Activated CD4-positive, alpha-beta memory T cell treated with anti-CD3 and anti-CD28 coated beads for 36 hours (primary cell): ENCODE data around the gene MAP3K13. TPM values are rescaled to one million over a fixed set of nuclear protein-coding genes. Genes with fewer than 3 reads are reported as not detected.
A peak's percentile ranks its signal among the peaks of the same experiment; 100 is the strongest.
"Not testable (repeated sequence)": the region's sequence is repeated elsewhere in the genome, so short reads cannot be mapped to it uniquely, and the experiment has no call there.

Source experiments
- CTCF ChIA-PET: fragments of 350-600 bp; sonication (Branson Sonifier 250); formaldehyde crosslinking; loops from one replicate; lab custom pipeline; 2021; ENCODE audit warnings: antibody characterized with exemption, inconsistent platforms; lab: Charles Lee
- POLR2A ChIA-PET: fragments of 350-600 bp; sonication (Branson Sonifier 250); formaldehyde crosslinking; loops from one replicate; lab custom pipeline; 2021; ENCODE audit warnings: antibody characterized with exemption; lab: Charles Lee
- DNase-seq: peaks from one replicate; pipeline ENCODE4 v3.0.0-alpha.2; 2020
- H3K27ac Mint-ChIP-seq: one replicate; pipeline ENCODE4 v1.8.0; 2021; ENCODE audit warnings: mixed read lengths
- H3K27me3 Mint-ChIP-seq: one replicate; pipeline ENCODE4 v1.8.0; 2021; ENCODE audit warnings: mixed read lengths
- H3K36me3 Mint-ChIP-seq: one replicate; pipeline ENCODE4 v1.8.0; 2021; ENCODE audit warnings: mixed read lengths
- H3K4me1 Mint-ChIP-seq: one replicate; pipeline ENCODE4 v1.8.0; 2021; ENCODE audit warnings: low read depth, mixed read lengths
- H3K4me3 Mint-ChIP-seq: one replicate; pipeline ENCODE4 v1.8.0; 2021; ENCODE audit warnings: mild to moderate bottlenecking, mixed read lengths
- H3K9me3 Mint-ChIP-seq: one replicate; pipeline ENCODE4 v1.8.0; 2021; ENCODE audit warnings: mixed read lengths
- intact Hi-C: fragments of 100-400 bp; cut with micrococcal nuclease; formaldehyde crosslinking; loops from one replicate; pipeline ENCODE4 v1.15.1; 2023
- total RNA-seq, 2 experiments: library from RNA; stranded (reverse); gene quantifications; one replicate each; pipeline ENCODE4 v1.2.3, GENCODE V29; 2021

The MAP3K13 gene
- total RNA-seq, 2 experiments from 2014 or later, result 10.6 to 12.4 TPM

DNA sequence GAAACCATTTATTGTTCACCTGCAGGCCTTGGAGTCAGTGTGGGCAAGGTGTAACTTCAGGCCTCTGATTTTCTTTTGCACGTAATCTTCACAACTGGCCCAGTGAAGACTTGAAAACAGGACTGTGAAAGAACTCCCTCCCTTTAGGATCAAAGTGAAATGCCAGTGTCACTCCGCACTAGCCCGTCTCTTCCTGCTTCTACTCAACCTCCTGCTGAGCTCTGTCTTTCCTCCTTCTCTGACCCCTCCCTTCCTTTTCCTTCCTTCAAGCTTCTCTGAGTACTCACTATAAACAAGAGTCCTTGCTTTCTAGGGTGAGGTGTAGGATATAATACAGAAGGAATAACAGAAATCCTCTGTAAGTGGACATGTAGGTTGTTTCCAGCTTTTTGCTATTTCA, 107.4 kb downstream of the MAP3K13 start:
- no peak for DNase-seq
- Mint-ChIP-seq H3K4me1 (no peaks in the 10 kb centered on the region), H3K27ac (no peak overlapping the region), H3K27me3 (no peaks in the 10 kb centered on the region), H3K9me3 (no peaks in the 10 kb centered on the region), H3K36me3 (peaks cover 12% of the 10 kb centered on the region), H3K4me3 (no peak overlapping the region)
- POLR2A ChIA-PET, result no interaction called here
- CTCF ChIA-PET, result no interaction called here
- intact Hi-C loops, result no loop called here

DNA sequence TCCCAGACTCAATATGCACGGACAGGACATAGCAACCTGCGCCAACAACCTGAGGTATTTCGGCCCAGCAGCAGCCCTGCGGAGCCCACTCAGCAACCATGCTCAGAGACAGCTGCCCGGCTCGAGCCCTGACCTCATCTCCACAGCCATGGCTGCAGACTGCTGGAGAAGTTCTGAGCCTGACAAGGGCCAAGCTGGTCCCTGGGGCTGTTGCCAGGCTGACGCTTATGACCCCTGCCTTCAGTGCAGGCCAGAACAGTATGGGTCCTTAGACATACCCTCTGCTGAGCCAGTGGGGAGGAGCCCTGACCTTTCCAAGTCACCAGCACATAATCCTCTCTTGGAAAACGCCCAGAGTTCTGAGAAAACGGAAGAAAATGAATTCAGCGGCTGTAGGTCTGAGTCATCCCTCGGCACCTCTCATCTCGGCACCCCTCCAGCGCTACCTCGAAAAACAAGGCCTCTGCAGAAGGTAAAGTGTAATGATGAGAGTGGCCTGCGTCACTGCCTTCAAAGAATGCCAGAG, 110.4 kb downstream of the MAP3K13 start:
- ChIA-PET CTCF (no interaction called here), POLR2A (no interaction called here)
- Mint-ChIP-seq H3K9me3 (no peaks in the 10 kb centered on the region), H3K27me3 (no peaks in the 10 kb centered on the region), H3K4me1 (no peaks in the 10 kb centered on the region), H3K27ac (no peak overlapping the region), H3K36me3 (peaks cover 19% of the 10 kb centered on the region), H3K4me3 (no peak overlapping the region)
- intact Hi-C loops, result no loop called here
- DNase-seq, result no peak

DNA sequence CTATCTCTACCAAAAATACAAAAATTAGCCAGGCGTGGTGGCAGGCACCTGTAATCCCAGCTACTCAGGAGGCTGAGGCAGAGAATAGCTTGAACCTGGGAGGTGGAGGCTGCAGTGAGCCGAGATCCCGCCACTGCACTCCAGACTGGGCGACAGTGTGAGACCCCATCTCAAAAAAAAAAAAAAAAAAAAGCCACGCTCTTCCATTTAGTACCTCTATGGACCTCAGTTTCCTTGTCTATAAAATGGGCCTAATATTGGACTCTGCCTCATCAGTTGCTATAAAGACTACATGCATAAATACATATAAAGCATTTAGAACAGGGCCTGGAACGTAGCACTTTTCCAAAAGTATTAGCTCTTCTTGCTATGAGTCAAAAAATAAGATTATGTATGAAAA, 112.0 kb downstream of the MAP3K13 start:
- H3K36me3 Mint-ChIP-seq, result peaks cover 19% of the 10 kb centered on the region
- DNase-seq, H3K27ac Mint-ChIP-seq, intact Hi-C loops, H3K9me3 Mint-ChIP-seq, H3K4me1 Mint-ChIP-seq, POLR2A ChIA-PET, H3K4me3 Mint-ChIP-seq, CTCF ChIA-PET, H3K27me3 Mint-ChIP-seq: not testable (repeated sequence)

DNA sequence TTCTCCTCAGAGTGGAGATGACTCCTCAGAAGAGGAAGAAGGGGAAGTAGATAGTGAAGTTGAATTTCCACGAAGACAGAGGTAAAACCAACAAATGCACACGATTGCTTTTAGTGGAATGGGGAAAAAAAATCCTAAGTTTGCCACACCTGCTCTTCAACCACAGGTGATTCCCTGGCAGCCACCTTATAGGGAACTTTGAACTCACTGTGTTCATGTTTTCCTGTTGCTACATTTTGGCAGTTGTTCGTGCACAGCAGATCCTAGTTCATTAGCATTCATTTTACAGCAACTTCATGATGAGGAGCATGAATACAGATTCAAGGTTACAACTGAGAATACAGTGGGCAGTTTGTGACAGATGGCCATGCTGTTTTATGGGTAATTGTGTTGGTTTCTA, 114.4 kb downstream of the MAP3K13 start:
- H3K27ac Mint-ChIP-seq, result no peak overlapping the region
- no peak overlapping the region for H3K4me3 Mint-ChIP-seq
- ChIA-PET CTCF (no interaction called here), POLR2A (no interaction called here)
- intact Hi-C loops, result no loop called here
- no peak for DNase-seq
- peaks cover 34% of the 10 kb centered on the region for H3K36me3 Mint-ChIP-seq
- no peaks in the 10 kb centered on the region for H3K27me3 Mint-ChIP-seq
- H3K4me1 Mint-ChIP-seq, result no peaks in the 10 kb centered on the region
- peaks cover 6% of the 10 kb centered on the region for H3K9me3 Mint-ChIP-seq

DNA sequence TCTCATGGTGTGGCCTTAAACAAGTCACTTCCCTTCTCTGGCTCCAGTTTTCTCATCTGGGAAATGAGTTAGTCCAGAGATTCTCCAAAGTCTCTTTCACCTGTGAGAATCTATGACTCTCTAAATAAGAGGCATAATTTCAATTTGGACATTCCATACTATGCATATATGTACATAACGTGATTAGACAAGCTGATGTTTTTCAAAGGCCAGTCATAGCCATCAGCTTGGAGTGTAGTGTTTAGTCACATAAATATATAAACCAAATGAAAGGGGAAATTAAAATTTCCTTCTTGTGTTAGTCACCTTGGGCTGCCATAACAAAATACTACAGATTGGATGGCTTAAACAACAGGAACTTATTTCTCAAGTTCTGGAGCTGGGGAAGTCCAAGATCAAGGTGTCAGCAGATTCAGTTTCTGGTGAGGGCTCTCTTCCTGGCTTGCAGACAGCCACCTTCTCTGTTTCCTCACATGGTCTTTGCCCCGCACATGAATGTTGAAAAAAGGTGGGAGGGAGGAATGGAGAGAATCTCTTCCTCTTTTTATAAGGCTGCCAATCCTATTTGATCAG, 116.5 kb downstream of the MAP3K13 start:
- Mint-ChIP-seq H3K9me3 (peaks cover 6% of the 10 kb centered on the region), H3K4me3 (no peak overlapping the region), H3K4me1 (peaks cover 6% of the 10 kb centered on the region), H3K27ac (no peak overlapping the region), H3K27me3 (no peaks in the 10 kb centered on the region), H3K36me3 (peaks cover 32% of the 10 kb centered on the region)
- CTCF ChIA-PET, result no interaction called here
- no peak for DNase-seq
- intact Hi-C loops, result no loop called here
- POLR2A ChIA-PET, result no interaction called here

DNA sequence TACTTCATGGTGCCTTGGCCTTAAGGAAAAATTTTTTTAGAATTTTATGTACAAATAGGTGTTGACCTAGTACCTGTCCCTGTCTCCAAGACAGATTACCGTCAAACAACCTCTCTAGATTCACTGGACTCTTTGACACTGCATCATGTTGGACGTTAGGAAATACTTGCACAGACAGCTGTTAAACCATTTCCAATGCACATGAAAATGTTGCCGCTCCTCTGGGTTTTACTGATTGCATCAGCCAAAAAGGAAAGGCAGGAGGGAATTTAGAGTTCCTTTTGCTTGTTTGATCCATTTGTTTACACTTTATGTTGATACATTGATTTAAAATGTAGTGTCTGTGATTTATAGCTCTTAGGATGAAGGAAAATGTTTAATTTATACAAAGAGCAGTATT, 121.4 kb downstream of the MAP3K13 start:
- intact Hi-C loops, result no loop called here
- Mint-ChIP-seq H3K27me3 (no peaks in the 10 kb centered on the region), H3K4me1 (peaks cover 6% of the 10 kb centered on the region), H3K4me3 (no peak overlapping the region), H3K27ac (no peak overlapping the region), H3K36me3 (peaks cover 44% of the 10 kb centered on the region), H3K9me3 (peaks cover 6% of the 10 kb centered on the region)
- DNase-seq, result no peak
- ChIA-PET POLR2A (no interaction called here), CTCF (interaction anchor here (1.6 kb wide), 1 partner anchor 75 kb away, joined by 6 read pairs; no protein-coding TSS in a partner anchor)

DNA sequence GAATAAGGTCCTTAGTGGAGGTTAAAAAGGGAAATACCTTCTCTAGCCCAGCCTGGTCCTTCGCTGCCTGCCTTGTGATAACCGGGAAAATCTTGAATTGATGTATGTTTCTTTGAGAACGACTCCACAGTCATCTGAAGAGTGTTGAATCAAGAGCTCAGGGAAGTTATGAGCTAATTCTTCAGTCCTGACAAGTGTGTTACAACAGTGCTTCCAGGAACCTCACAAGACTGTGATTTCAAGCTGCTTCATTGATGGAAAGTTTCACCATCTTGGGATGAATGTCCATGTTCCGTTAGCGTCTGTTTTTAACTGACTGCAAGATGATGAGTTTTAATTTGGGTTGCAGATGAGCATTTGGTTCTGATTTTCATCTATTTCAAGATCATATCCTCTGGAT, 123.5 kb downstream of the MAP3K13 start:
- POLR2A ChIA-PET, result no interaction called here
- no peaks in the 10 kb centered on the region for H3K27me3 Mint-ChIP-seq
- peaks cover 6% of the 10 kb centered on the region for H3K4me1 Mint-ChIP-seq
- DNase-seq, result no peak
- CTCF ChIA-PET, result interaction anchor here (0.6 to 1.3 kb wide), 2 partner anchors 73 to 174 kb away, joined by 3 read pairs; no protein-coding TSS in a partner anchor
- H3K4me3 Mint-ChIP-seq, result no peak overlapping the region
- no peaks in the 10 kb centered on the region for H3K9me3 Mint-ChIP-seq
- no peak overlapping the region for H3K27ac Mint-ChIP-seq
- intact Hi-C loops, result no loop called here
- peaks cover 48% of the 10 kb centered on the region for H3K36me3 Mint-ChIP-seq

DNA sequence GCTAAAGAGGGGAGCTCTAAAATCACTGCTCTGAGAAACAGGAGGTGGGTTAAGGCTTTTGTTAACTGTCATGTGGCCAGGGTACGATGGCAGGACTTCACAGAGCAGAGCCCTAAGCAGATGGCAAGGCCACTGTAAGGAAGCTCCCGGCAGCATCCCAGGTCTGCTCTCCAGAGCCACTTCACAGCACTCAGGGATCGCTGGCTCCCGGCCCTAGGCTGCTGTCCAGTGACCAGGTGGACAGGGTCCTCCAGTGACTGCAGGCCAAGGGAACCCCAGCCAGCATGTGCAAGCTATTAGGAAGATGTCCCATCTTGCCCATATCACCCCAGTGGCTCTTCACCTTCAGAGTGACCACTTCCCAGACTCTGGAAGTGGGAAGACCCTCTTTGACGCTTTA, 125.5 kb downstream of the MAP3K13 start:
- POLR2A ChIA-PET, result interaction anchor here (0.5 kb wide), 1 partner anchor 174 kb away, joined by 6 read pairs; no protein-coding TSS in a partner anchor
- Mint-ChIP-seq H3K9me3 (no peaks in the 10 kb centered on the region), H3K36me3 (peaks cover 38% of the 10 kb centered on the region), H3K4me3 (no peak overlapping the region), H3K27me3 (no peaks in the 10 kb centered on the region), H3K4me1 (peaks cover under 1% of the 10 kb centered on the region), H3K27ac (no peak overlapping the region)
- CTCF ChIA-PET, result interaction anchor here (1.4 kb wide), 1 partner anchor 71 kb away, joined by 3 read pairs; no protein-coding TSS in a partner anchor
- intact Hi-C loops, result no loop called here
- no peak for DNase-seq

DNA sequence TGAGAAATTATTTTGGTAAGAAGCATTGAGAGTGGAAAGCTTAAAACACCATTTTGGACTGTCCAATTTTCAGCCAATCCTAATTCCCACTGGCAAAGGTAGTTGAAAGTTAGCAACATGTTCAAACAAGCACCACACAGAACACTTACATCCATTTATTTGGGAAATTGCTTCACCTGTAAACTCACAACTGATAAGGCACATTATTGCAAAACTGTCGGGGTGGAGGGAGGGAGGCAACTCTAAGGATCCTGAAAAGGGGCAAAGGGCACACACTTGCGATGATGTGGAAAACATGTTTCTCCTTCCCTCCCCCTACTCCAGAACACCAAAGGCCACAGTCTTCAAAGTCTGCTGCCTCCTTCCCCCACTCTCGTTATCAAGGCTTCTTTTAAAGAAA, 126.5 kb downstream of the MAP3K13 start:
- POLR2A ChIA-PET, result no interaction called here
- DNase-seq, result no peak

DNA sequence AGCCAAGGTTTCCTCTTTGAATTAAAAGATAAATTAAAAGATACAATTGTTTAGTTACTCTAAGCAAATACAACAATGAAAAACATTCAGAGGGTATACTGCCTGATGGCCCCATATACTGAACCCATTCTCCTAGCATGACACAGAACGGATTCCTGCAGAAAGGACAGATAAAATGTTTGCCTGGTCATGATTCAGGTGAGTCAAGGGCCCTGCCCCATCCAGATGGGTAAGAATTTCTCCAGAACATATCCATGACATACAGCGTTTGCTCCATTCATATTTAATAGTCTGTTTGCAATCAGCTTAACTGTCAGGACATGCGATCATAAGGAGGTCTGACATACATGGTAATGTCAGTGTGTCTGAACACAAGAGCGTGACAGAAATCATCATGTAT, 127.3 kb downstream of the MAP3K13 start:
- DNase-seq, result no peak
- Mint-ChIP-seq H3K4me3 (no peak overlapping the region), H3K27ac (no peak overlapping the region), H3K9me3 (no peaks in the 10 kb centered on the region), H3K4me1 (no peaks in the 10 kb centered on the region), H3K36me3 (peaks cover 46% of the 10 kb centered on the region), H3K27me3 (no peaks in the 10 kb centered on the region)
- ChIA-PET CTCF (no interaction called here), POLR2A (no interaction called here)
- intact Hi-C loops, result no loop called here

More for the DNA sequence above, 126.5 kb downstream of the MAP3K13 start:
- intact Hi-C loops, result no loop called here
- H3K36me3 Mint-ChIP-seq, result peaks cover 42% of the 10 kb centered on the region
- H3K4me3 Mint-ChIP-seq, result no peak overlapping the region
- no peak overlapping the region for H3K27ac Mint-ChIP-seq
- H3K4me1 Mint-ChIP-seq, result no peaks in the 10 kb centered on the region
- H3K9me3 Mint-ChIP-seq, result no peaks in the 10 kb centered on the region
- H3K27me3 Mint-ChIP-seq, result no peaks in the 10 kb centered on the region
- CTCF ChIA-PET, result no interaction called here

DNA sequence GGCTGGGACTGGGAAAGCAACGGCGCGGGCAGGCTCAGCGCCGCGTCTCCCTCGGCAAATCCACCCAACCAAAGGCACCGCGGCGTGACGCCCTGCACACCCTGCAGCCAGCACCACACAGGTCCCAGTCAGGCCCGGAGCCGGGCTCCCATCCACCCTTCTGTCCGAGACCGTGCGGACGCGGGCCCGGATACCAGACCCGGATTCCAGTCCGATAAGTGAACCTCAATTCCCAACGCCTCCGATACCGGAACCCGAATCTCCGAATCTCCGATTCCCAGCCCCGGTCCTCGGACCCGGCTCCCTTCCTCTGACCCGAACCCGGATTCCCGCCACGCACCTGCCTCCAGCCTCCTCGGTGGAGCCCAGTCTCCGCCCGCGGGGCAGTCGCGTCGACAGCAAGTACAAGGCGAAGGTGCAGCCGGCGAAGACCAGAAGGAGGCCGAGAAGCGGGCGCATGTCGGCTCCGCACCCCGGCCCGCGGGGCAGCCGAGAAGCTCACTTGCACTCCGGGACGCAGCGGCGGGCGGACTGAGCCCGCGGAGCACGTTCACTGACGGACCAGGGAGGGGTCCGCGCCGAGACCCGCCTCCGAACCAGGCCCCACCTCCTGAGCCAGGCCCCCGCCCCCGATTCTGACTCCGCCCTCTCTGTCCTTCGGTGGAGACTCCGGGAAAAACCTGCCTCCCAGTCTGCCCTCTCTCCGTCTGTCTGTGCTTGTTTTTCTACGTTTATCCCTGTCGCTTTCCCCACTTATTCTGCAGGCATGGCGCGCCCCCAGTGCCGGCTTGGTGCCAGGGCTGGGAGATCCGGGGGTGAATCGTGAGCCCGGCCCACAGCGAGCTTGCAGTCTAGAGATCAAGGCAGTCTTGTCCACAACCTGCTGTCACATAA, 135.8 kb downstream of the MAP3K13 start, which contains the start of gene TMEM41A:
TSS of gene TMEM41A (minus strand) at position 533 of the 894 bp plus-strand sequence. CDS start at position 459, 74 bp downstream.
- Mint-ChIP-seq H3K27ac (peak within 1 kb of the TSS; percentile 78), H3K36me3 (peaks cover 17% of the 10 kb centered on the region), H3K4me1 (peaks cover 16% of the 10 kb centered on the region), H3K4me3 (peak within 1 kb of the TSS; percentile 94), H3K27me3 (peaks cover 2% of the 10 kb centered on the region), H3K9me3 (no peaks in the 10 kb centered on the region)
- POLR2A ChIA-PET, result interaction anchor here (1.0 to 1.5 kb wide), 3 partner anchors 37 to 88 kb away, joined by 3 to 10 read pairs (median 7); partner anchors contain the start of gene SENP2
- DNase-seq, result peak; percentile 94
- intact Hi-C loops, result loop anchor here (1.0 to 2.0 kb wide), 3 partner anchors 50 to 88 kb away; partner anchors contain the start of gene SENP2
- CTCF ChIA-PET, result interaction anchor here (0.8 to 1.3 kb wide), 5 partner anchors 9 to 76 kb away, joined by 3 to 5 read pairs (median 4); no protein-coding TSS in a partner anchor

DNA sequence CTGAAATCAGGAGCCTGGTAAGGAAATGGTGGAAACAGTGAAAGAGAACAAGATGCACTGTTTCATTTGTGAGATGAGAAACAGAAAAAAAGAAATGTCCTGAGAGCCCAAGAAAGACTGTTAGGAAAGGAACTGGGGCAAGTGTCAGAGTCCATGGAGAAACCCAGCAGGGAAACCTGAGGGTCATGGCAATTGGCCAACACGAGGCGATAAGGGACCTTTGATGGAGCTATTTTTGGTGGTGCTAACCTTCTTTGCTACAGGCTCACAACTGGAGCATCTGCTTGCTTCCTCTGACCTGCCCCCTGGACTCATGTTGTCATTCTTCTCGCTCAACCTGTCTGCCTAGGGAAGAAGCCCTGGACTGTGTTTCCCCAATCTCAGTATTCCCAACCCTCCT, 140.1 kb downstream of the MAP3K13 start:
- intact Hi-C loops, result no loop called here
- Mint-ChIP-seq H3K9me3 (no peaks in the 10 kb centered on the region), H3K27me3 (peaks cover 5% of the 10 kb centered on the region), H3K4me3 (no peak overlapping the region), H3K36me3 (no peaks in the 10 kb centered on the region), H3K27ac (no peak overlapping the region), H3K4me1 (peaks cover 5% of the 10 kb centered on the region)
- ChIA-PET CTCF (no interaction called here), POLR2A (no interaction called here)
- no peak for DNase-seq
